ENCODE data around the gene ENTREP1.
"Not testable (repeated sequence)": the region's sequence is repeated elsewhere in the genome, so short reads cannot be mapped to it uniquely, and the experiment has no call there.

ENTREP1 gene, protein sequence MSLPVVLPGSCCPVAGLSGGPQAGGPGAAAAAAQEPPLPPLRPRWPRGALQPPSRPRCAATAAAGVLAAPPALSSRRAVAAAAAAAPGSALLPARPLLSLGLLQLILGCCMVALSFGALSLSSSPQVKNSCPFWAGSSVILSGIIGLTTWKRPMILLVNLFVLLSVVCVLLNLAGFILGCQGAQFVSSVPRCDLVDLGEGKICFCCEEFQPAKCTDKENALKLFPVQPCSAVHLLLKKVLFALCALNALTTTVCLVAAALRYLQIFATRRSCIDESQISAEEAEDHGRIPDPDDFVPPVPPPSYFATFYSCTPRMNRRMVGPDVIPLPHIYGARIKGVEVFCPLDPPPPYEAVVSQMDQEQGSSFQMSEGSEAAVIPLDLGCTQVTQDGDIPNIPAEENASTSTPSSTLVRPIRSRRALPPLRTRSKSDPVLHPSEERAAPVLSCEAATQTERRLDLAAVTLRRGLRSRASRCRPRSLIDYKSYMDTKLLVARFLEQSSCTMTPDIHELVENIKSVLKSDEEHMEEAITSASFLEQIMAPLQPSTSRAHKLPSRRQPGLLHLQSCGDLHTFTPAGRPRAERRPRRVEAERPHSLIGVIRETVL

GRCh38 chr9:69324549-69325401 lies at the start of gene ENTREP1:
Gene ENTREP1 (plus strand): TSS chr9:69325215. CDS start chr9:69325310, 95 bp downstream.
- peak; percentile 18 for DNase-seq

GRCh38 chr9:69276775-69277174 lies 48.2 kb upstream of the ENTREP1 start:
- no peak for DNase-seq

DNA sequence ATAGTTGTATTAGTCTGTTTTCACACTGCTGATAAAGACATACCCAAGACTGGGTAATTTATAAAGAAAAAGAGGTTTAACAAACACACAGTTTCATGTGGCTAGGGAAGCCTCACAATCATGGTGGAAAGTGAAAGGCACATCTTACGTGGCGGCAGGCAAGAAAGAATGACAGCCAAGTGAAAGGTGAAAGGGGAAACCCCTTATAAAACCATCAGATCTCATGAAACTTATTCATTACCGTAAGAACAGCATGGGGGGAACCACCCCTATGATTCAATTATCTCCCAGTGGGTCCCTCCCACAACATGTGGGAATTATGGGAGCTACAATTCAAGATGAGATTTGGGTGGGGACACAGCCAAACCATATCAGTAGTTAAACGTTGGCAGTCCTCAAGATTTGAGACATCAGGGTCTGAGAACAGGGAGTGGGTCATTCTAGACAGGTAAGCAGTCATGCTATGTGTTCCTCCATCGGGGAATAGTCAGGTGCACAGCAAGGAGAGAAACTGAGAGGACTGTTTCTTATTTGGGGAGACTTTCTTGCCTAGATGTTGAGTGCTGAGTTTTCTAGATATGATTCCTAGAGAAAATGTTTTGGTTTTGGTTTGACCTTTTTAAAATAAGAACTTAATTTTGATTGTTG lies 45.8 kb upstream of the ENTREP1 start:
- DNase-seq: no peak

GRCh38 chr9:69279733-69280132 lies 45.3 kb upstream of the ENTREP1 start:
- no peak for DNase-seq

DNA sequence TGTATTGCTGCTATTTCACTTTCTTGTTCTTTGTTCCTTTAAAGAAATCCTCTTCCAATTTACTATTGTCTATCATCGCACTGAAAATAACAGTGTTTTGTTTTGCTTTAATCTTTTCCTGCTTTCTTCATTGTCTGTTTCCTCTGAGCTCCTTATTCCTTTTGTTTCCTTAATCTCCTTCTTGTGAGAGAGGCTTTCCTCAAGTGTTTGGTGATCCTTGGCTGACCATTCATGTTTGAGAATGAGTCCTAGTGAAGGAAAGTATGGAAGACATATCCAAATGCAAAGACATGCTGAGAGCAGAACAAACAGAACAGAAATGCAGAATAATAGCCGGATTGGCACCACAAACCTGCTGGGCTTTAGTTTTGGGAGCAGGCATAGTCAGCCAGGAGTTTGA lies 42.0 kb upstream of the ENTREP1 start:
- no peak for DNase-seq

DNA sequence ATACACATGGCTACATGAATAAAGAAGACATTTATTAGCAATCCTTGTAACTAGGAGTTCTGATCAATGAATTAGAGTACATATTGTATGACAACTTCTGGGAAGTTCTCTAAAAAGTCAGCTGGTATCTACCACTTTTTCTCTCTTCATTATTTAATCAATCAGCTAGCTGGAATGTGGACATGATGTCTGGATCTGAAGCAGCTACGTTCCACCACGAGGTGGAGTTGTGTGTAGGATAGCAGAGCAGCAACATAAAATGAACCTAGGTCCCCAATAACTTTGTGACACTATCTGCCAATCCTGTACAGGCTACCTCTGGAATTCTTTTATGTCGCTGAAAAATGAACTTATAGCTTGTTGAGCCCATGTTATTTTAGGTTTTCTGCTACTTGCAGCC lies 32.9 kb upstream of the ENTREP1 start:
- no peak for DNase-seq

DNA sequence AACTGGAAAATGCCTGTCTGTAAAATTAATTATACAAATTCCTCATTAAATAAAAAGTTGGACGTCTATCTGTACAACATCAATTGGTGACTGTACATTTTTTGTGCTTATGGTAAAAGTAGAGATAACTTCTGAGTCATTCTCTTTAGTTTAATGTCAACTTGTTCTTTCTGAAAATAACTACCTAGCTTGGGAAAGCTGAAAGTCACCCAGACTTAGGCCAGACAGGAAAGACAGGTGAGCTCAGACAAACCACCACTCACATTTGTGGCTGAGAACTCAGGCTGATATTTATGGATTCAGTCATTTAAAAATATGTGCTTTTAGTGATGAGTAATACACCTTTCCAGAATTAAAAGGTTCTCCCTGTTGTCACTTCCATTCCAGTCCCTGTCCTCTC lies 31.9 kb upstream of the ENTREP1 start:
- no peak for DNase-seq

DNA sequence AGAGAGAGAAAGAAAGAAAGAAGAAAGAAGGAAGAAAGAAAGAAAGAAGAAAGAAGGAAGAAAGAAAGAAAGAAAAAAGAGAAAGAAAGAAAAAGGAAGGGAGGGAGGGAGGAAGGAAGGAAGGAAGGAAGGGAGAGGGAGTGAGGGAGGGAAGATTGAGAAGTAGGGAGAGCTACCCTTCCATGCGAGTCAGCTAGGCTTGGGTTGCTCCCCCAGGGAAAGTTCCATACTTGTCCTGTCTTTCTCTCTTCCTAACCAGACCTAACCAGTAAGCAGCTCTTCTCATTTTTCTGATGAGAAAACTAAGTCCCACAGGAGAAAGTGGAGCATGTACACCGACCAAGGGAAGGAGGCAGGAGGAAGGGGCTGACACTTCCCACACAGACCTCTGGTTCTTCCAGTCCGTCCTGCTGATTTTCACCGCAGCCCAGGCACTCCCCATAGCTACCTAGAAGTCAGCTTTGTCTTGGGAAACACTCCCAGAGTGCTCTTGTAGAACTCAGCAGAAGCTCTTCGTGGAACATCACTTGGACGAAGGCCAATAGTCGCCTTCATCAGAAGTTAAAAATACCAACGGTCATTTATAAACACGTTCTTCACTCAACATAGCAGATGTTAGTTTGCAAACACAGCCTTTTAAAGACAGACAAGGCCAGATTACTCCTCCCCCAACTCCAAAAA lies 29.0 kb upstream of the ENTREP1 start:
- DNase-seq: no peak

GRCh38 chr9:69297300-69297980 lies 27.6 kb upstream of the ENTREP1 start:
- DNase-seq: no peak

DNA sequence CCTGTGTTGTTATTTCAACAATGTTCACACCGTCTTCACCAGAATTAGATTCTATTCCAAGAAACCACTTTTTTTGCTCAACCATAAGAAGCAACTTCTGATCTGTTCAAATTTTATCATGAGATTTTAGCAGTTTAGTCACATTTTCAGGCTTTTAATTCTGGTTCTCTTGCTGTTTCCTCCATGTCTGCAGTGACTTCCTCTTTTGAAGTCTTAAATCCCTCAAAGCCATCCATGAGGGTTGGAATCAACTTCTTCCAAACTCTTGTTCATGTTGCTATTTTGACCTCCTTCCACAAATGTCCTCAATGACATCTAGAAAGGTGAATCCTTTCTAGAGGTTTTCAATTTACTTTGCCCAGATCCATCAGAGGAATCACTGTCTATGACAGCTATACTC lies 25.7 kb upstream of the ENTREP1 start:
- DNase-seq: no peak

DNA sequence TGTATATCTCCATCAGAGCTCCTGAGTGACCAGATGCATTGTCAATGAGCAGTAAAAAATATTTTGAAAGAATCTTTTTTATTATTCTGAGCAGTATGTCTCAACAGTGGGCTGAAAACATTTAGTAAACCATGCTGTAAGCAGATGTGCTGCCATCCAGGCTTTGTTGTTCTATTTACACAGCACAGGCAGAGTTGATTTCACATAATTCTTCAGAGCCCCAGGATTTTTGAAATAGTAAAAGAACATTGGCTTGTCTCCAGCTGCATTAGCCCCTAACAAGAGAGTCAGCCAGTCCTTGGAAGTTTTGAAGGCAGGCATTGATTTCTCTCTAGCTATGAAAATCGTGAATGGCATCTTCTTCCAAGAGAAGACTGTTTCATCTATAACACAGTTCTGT lies 25.2 kb upstream of the ENTREP1 start:
- DNase-seq: no peak

DNA sequence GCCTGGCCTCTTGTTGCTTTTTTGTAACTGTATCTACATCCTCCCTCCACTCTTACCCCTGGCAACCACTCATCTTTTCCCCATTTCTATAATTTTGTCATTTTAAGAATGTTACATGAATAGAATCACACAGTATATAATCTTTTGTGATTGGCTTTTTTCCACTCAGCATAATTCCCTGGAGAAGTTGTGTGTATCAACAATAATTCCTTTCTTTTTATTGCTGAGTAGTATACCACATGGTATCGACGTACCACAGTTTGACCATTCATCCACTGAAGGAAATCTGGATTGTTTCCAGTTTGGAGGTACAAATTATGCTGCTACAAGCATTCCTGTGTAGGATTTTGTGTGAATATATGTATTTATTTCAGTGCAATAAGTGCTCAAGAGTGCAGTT lies 21.7 kb upstream of the ENTREP1 start:
- DNase-seq: no peak

GRCh38 chr9:69306895-69307445 lies 18.0 kb upstream of the ENTREP1 start:
- not testable (repeated sequence) for DNase-seq

- DNase-seq: peak; percentile 87
Observed at GRCh38 chr9:69307446-69308205, 17.4 kb upstream of the ENTREP1 start.

DNA sequence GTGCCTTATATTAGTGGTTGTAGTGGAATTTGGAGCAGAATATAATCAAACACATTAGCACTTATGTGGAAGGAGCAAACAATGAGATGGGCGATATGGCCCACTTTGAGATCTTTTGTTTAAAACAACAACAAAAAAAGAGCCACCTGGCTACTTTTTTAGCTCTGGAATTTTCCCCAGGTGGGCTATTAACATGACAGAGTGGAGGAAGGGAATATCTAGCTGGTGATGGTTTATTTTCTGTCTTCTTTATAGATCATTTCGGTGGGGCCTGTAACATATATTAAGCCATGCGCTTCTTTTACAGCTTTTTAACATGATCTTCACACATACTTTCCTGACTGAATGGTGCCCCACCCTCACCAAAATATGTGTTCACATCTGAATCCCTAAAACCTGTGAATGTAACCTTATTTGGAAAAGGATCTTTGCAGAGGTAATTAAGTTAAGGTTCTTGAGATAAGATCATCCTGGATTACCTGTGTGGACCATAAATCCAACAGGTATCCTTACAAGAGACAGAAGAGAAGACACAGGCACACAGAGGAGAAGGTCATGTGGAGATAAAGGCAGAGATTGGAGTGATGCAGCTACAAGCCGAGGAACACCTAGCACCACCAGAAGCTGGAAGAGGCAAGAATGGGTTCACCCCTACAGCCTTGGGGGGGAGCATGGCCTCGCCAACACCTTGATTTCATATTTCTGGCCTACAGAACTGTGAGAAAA lies 16.6 kb upstream of the ENTREP1 start:
- DNase-seq: no peak

DNA sequence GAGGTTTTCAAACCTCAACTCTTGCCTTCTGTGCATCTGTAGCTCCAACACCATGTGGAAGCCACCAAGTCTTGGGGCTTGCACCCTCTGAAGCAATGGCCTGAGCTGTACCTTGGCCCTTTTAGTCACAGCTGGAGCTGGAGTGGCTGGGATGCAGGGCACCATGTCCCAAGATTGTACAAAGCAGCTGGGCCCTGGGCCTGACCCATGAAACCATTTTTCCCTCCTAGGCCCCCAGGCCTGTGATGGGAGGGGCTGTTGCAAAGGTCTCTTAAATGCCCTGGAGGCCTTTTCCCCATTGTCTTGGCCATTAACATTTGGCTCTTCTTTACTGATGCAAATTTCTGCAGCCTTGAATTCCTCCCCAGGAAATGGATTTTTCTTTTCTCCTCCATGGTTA lies 11.8 kb upstream of the ENTREP1 start:
- DNase-seq: no peak

- DNase-seq: no peak
Observed at GRCh38 chr9:69314547-69314946, 10.5 kb upstream of the ENTREP1 start.

DNA sequence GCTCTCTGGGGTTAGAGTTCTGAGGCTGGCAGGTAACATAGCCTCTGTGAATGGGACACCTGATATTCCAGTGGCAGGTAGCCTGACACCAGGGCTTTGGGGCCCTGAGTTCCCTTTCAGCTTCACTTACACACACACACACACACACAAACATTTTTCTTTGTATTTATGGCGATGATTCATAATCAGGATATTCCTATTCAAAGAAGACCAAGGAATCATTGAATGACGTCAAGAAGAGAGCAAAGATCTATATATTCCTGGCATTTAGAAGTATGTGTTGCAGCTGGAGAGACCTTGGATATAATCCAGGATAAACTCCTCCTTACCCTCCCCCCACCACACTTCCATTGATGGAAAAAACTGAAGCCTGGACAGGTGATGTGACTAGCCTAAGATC lies 7.9 kb upstream of the ENTREP1 start:
- no peak for DNase-seq

- DNase-seq: no peak
Observed at GRCh38 chr9:69317894-69318293, 7.1 kb upstream of the ENTREP1 start.

Data from DMS79 treated with DMSO at 0.1 percent for 48 hours (cell line).